HepG2 (cell line): ENCODE measurements around the gene TEKT1.

Source experiments
- CTCF ChIP-seq: sonication (generic); formaldehyde crosslinking; IDR thresholded peaks from 2 replicates; pipeline ENCODE4 v1.5.0; 2020; ENCODE audit warnings: mild to moderate bottlenecking, missing genetic modification reagents, moderate library complexity
- EP300 ChIP-seq, 3 experiments: sonication (generic) in 1 of 3; formaldehyde crosslinking in 1 of 3; IDR thresholded peaks; 2 replicates each; pipeline versions ENCODE4 v1.5.1 to v1.6.1; 2011 to 2020; ENCODE audit warnings: low read depth in 2 of 3, low read length in 2 of 3, borderline replicate concordance in 1 of 3, improper control_type of control experiment in 1 of 3, mild to moderate bottlenecking in 1 of 3, missing genetic modification reagents in 1 of 3, moderate library complexity in 1 of 3
- FOXA3 ChIP-seq: IDR thresholded peaks from 2 replicates; pipeline ENCODE4 v1.6.1; 2016; ENCODE audit warnings: missing genetic modification reagents, missing compliant biosample characterization
- ISX ChIP-seq: sonication (generic); formaldehyde crosslinking; conservative IDR thresholded peaks from 2 replicates; pipeline ENCODE4 v1.5.0; 2020; ENCODE audit warnings: missing genetic modification reagents
- MEIS2 ChIP-seq: sonication (generic); formaldehyde crosslinking; IDR thresholded peaks from 2 replicates; pipeline ENCODE4 v1.9.0; 2021; ENCODE audit warnings: mild to moderate bottlenecking, missing genetic modification reagents
- POGZ ChIP-seq: sonication (generic); formaldehyde crosslinking; IDR thresholded peaks from 2 replicates; pipeline ENCODE4 v1.4.0; 2020; ENCODE audit warnings: mild to moderate bottlenecking, missing genetic modification reagents
- RBFOX2 ChIP-seq: fragments of 200-400 bp; formaldehyde crosslinking; IDR thresholded peaks from 2 replicates; pipeline ENCODE4 v1.6.1; 2017; ENCODE audit warnings: low read depth, mild to moderate bottlenecking, low read length
- SAFB2 ChIP-seq: sonication (generic); formaldehyde crosslinking; IDR thresholded peaks from 2 replicates; pipeline ENCODE4 v1.5.1; 2020; ENCODE audit warnings: missing genetic modification reagents, low read depth, mild to moderate bottlenecking, borderline replicate concordance
- STAT6 ChIP-seq: sonication (generic); formaldehyde crosslinking; IDR thresholded peaks from 2 replicates; pipeline ENCODE4 v1.4.0; 2020; ENCODE audit warnings: missing genetic modification reagents, mild to moderate bottlenecking, borderline replicate concordance
- YY1 ChIP-seq: IDR thresholded peaks from 2 replicates; pipeline ENCODE4 v1.6.1; 2011; ENCODE audit warnings: low read length, low read depth, moderate library complexity, mild to moderate bottlenecking; ENCODE audit not compliant: insufficient read depth, insufficient replicate concordance
- ZKSCAN1 ChIP-seq: fragments of 150-350 bp; IDR thresholded peaks from 2 replicates; pipeline ENCODE4 v1.6.1; 2014; ENCODE audit warnings: low read length
- ZNF691 ChIP-seq: sonication (generic); formaldehyde crosslinking; IDR thresholded peaks from 2 replicates; pipeline ENCODE4 v1.4.0; 2020; ENCODE audit warnings: missing genetic modification reagents, low read depth, mild to moderate bottlenecking, borderline replicate concordance
- ZNF709 ChIP-seq: sonication (generic); formaldehyde crosslinking; IDR thresholded peaks from 2 replicates; pipeline ENCODE4 v1.5.0; 2020; ENCODE audit warnings: mild to moderate bottlenecking, missing genetic modification reagents
- TF ChIP-seq, protein P1 (sequence below): sonication (generic); formaldehyde crosslinking; IDR thresholded peaks from 2 replicates; pipeline ENCODE4 v1.4.0; 2020; ENCODE audit warnings: missing genetic modification reagents, borderline replicate concordance

GRCh38 chr17:6857336-6857735 lies 25.8 kb upstream of the TEKT1 start:
- TF ChIP-seq ZNF709 (no peak), RBFOX2 (no peak), STAT6 (CRISPR knock-in tag) (no peak), POGZ (CRISPR knock-in tag) (no peak), CTCF (CRISPR knock-in tag) (no peak), FOXA3 (CRISPR knock-in tag) (no peak), MEIS2 (CRISPR knock-in tag) (no peak), ZKSCAN1 (no peak), SAFB2 (CRISPR knock-in tag) (no peak), ISX (CRISPR knock-in tag) (no peak), ZNF691 (CRISPR knock-in tag) (no peak), YY1 (no peak), EP300 (IDR thresholded peaks at IDR 0.05; ENCODE audit: low read depth in 2 of 2, low read length in 2 of 2) (no peak), EP300 (CRISPR knock-in tag; IDR thresholded peaks at IDR 0.05; ENCODE audit: borderline replicate concordance) (no peak)
- TF ChIP-seq, protein P1, sequence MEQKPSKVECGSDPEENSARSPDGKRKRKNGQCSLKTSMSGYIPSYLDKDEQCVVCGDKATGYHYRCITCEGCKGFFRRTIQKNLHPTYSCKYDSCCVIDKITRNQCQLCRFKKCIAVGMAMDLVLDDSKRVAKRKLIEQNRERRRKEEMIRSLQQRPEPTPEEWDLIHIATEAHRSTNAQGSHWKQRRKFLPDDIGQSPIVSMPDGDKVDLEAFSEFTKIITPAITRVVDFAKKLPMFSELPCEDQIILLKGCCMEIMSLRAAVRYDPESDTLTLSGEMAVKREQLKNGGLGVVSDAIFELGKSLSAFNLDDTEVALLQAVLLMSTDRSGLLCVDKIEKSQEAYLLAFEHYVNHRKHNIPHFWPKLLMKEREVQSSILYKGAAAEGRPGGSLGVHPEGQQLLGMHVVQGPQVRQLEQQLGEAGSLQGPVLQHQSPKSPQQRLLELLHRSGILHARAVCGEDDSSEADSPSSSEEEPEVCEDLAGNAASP: no peak
